ENCODE results near the gene KIAA1328. TPM values are rescaled to one million over a fixed set of nuclear protein-coding genes. Genes with fewer than 3 reads are reported as not detected.

KIAA1328 gene
- total and polyA plus RNA-seq, 2 donors (not counting 3 experiments of a cell fraction or from before 2014, with no cell fraction given) = 2.7 to 6.5 TPM

DNA sequence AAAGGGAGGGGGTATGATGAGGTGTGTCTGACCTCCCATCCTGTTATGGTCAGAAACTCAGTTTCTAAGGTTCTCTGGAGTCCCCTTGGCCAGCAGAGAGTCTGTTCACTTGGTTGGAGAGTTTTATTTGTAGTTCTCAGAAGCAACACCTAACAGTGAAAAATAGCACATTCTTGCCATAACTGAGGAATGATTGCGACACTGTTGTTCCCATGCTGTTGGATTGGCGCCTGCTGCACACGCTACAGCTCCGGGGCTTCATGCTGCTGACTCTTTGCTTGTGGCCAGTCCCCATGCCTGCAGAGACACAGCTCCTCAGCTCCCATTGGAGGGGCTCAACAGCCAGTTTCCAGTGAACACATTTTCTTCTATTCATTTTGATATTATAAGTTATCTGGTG lies 42.2 kb upstream of the KIAA1328 start:
- no peaks in the 10 kb centered on the region for H3K4me1 ChIP-seq (ENCODE audit: control insufficient read depth, extremely low read depth, insufficient read depth, low read length)
- intact Hi-C loops (cut with micrococcal nuclease) (no loop called here), dilution Hi-C loops (cut with MboI; ENCODE audit: extremely low pct_ligation_motif_present, low sequenced_read_pairs) (no loop called here)
- DNase-seq (ENCODE audit: low read depth, low spot score) (peak; percentile 6), FAIRE-seq (no peak)
- TF ChIP-seq, protein P1, sequence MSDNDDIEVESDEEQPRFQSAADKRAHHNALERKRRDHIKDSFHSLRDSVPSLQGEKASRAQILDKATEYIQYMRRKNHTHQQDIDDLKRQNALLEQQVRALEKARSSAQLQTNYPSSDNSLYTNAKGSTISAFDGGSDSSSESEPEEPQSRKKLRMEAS (IDR thresholded peaks at IDR 0.05; ENCODE audit: insufficient read depth, insufficient read length) = no peak
- TF ChIP-seq, protein P2, sequence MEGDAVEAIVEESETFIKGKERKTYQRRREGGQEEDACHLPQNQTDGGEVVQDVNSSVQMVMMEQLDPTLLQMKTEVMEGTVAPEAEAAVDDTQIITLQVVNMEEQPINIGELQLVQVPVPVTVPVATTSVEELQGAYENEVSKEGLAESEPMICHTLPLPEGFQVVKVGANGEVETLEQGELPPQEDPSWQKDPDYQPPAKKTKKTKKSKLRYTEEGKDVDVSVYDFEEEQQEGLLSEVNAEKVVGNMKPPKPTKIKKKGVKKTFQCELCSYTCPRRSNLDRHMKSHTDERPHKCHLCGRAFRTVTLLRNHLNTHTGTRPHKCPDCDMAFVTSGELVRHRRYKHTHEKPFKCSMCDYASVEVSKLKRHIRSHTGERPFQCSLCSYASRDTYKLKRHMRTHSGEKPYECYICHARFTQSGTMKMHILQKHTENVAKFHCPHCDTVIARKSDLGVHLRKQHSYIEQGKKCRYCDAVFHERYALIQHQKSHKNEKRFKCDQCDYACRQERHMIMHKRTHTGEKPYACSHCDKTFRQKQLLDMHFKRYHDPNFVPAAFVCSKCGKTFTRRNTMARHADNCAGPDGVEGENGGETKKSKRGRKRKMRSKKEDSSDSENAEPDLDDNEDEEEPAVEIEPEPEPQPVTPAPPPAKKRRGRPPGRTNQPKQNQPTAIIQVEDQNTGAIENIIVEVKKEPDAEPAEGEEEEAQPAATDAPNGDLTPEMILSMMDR (IDR thresholded peaks at IDR 0.05; ENCODE audit: extremely low read depth in 1 of 2, insufficient read depth in 1 of 2, low read depth in 1 of 2, low read length in 2 of 2) = no peak
- TF ChIP-seq FOS (IDR thresholded peaks at IDR 0.05; ENCODE audit: borderline replicate concordance, insufficient read depth, low read length) = no peak
- no peak for TF ChIP-seq GATA2 (IDR thresholded peaks at IDR 0.05; ENCODE audit: insufficient read depth, insufficient read length, low read depth, low read length)
- no peak for TF ChIP-seq POLR2A (IDR thresholded peaks at IDR 0.05; ENCODE audit: low read depth, low read length)
- TF ChIP-seq MYC (IDR thresholded peaks at IDR 0.05; ENCODE audit: low read depth, low read length) = no peak
- TF ChIP-seq JUN (IDR thresholded peaks at IDR 0.05; ENCODE audit: borderline replicate concordance, insufficient read depth, insufficient read length, low read depth) = no peak
- no peak for TF ChIP-seq EZH2 (IDR thresholded peaks at IDR 0.05; ENCODE audit: borderline replicate concordance, low read depth, low read length, severe bottlenecking)
- no peak for TF ChIP-seq POLR2AphosphoS5 (IDR thresholded peaks at IDR 0.05; ENCODE audit: insufficient read depth, low read depth, low read length)
- BruUV-seq (replicated peaks) = no TSS peak
- H4K20me1 ChIP-seq (replicated peaks; ENCODE audit: control insufficient read depth, extremely low read depth, insufficient read depth, low read length) = no peaks in the 10 kb centered on the region
- H3K79me2 ChIP-seq (ENCODE audit: control insufficient read depth, insufficient read depth, low read length) = no peaks in the 10 kb centered on the region
- no peaks in the 10 kb centered on the region for H3K9me3 ChIP-seq (replicated peaks; ENCODE audit: control insufficient read depth, insufficient read depth, low read length)
- H3K27me3 ChIP-seq (ENCODE audit: control insufficient read depth in 2 of 2, insufficient read depth in 2 of 2, low read length in 2 of 2) = no peaks in the 10 kb centered on the region
- no peak overlapping the region for H3K9ac ChIP-seq (replicated peaks; ENCODE audit: extremely low read depth, insufficient read depth, low read length)
- no peak overlapping the region for H3K4me2 ChIP-seq (ENCODE audit: insufficient read depth, low read length)
- ChIA-PET POLR2A (no interaction called here), CTCF (no interaction called here)
- no peaks in the 10 kb centered on the region for H3K9me1 ChIP-seq (replicated peaks; ENCODE audit: control insufficient read depth, extremely low read depth, insufficient read depth, low read length)
- no peak overlapping the region for H3K27ac ChIP-seq (ENCODE audit: insufficient read depth, low read depth, low read length)
- no peak overlapping the region for H2AFZ ChIP-seq (ENCODE audit: low read depth, low read length)
- peaks cover 4 to 8% of the 10 kb centered on the region in 2 experiments for H3K36me3 ChIP-seq (ENCODE audit: control insufficient read depth in 2 of 2, extremely low read depth in 1 of 2, insufficient read depth in 2 of 2, low read length in 2 of 2)
- no peak overlapping the region for H3K4me3 ChIP-seq (replicated peaks in 1 of 3; ENCODE audit: insufficient read depth in 1 of 3, low read depth in 1 of 3, low read length in 3 of 3)
